AG09319 (cell line): ENCODE measurements around the gene TAF1C.

Experiments used
- DNase-seq: peaks from one replicate; pipeline ENCODE4 v3.0.0-alpha.2; 2010; ENCODE audit warnings: low read depth; ENCODE audit errors: extremely low read depth
- CTCF ChIP-seq: IDR thresholded peaks from 2 replicates; pipeline ENCODE4 v1.5.1; 2011; ENCODE audit warnings: low read depth, mild to moderate bottlenecking, inconsistent platforms, low read length, moderate library complexity

The TAF1C gene

GRCh38 chr16:84198401-84198800, 11.5 kb upstream of the TAF1C start:
- TF ChIP-seq CTCF: no peak
- DNase-seq: peak; percentile 27

GRCh38 chr16:84197466-84198128, 10.7 kb upstream of the TAF1C start:
- no peak for TF ChIP-seq CTCF
- no peak for DNase-seq

GRCh38 chr16:84196727-84197394, 10.0 kb upstream of the TAF1C start:
- no peak for DNase-seq
- no peak for TF ChIP-seq CTCF

- no peak for DNase-seq
- no peak for TF ChIP-seq CTCF
Measured at GRCh38 chr16:84196101-84196500, 9.2 kb upstream of the TAF1C start.

GRCh38 chr16:84195201-84196093, 8.6 kb upstream of the TAF1C start:
- no peak for TF ChIP-seq CTCF
- no peak for DNase-seq

GRCh38 chr16:84194470-84195200, 7.8 kb upstream of the TAF1C start:
- TF ChIP-seq CTCF: no peak
- DNase-seq: no peak
